Stimulated activated CD4-positive, alpha-beta T cell treated with anti-CD3 and anti-CD28 coated beads, Interleukin-4, amount 100 ng/mL, for 4 hours (primary cell): ENCODE measurements around the gene LHX2.

Experiments
- DNase-seq, 2 experiments: peaks; one replicate each; pipeline ENCODE4 v3.0.0-alpha.2; 2020

The LHX2 gene

GRCh38 chr9:124000161-124000783 lies 11.3 kb upstream of the LHX2 start:
- no peak for DNase-seq

GRCh38 chr9:124000784-124001457 lies 10.6 kb upstream of the LHX2 start:
- no peak for DNase-seq

GRCh38 chr9:124001458-124001799 lies 10.1 kb upstream of the LHX2 start:
- no peak for DNase-seq

- no peak for DNase-seq
Measured at GRCh38 chr9:124001866-124002525, 9.6 kb upstream of the LHX2 start.

- no peak for DNase-seq
Measured at GRCh38 chr9:124003636-124004349, 7.8 kb upstream of the LHX2 start.

GRCh38 chr9:124004593-124004992 lies 7.0 kb upstream of the LHX2 start:
- no peak for DNase-seq

GRCh38 chr9:124005029-124005771 lies 6.4 kb upstream of the LHX2 start:
- DNase-seq: no peak

GRCh38 chr9:124006448-124007361 lies 4.9 kb upstream of the LHX2 start:
- DNase-seq: no peak

- no peak for DNase-seq
Measured at GRCh38 chr9:124007565-124008302, 3.8 kb upstream of the LHX2 start.

GRCh38 chr9:124008303-124008693 lies 3.3 kb upstream of the LHX2 start:
- no peak for DNase-seq

- no peak for DNase-seq
Measured at GRCh38 chr9:124008694-124009530, 2.7 kb upstream of the LHX2 start.

- no peak for DNase-seq
Measured at GRCh38 chr9:124009531-124010217, 1.9 kb upstream of the LHX2 start.

- DNase-seq: no peak
Measured at GRCh38 chr9:124010303-124010664, 1.3 kb upstream of the LHX2 start.

- no peak for DNase-seq
Measured at GRCh38 chr9:124010665-124011321, 775 bp upstream of the LHX2 start.

GRCh38 chr9:124012368-124013301 lies 1.1 kb downstream of the LHX2 start:
- no peak for DNase-seq

- no peak for DNase-seq
Measured at GRCh38 chr9:124013309-124014210, 2.0 kb downstream of the LHX2 start.
